ENCODE measurements around the gene CENPP.

DNA sequence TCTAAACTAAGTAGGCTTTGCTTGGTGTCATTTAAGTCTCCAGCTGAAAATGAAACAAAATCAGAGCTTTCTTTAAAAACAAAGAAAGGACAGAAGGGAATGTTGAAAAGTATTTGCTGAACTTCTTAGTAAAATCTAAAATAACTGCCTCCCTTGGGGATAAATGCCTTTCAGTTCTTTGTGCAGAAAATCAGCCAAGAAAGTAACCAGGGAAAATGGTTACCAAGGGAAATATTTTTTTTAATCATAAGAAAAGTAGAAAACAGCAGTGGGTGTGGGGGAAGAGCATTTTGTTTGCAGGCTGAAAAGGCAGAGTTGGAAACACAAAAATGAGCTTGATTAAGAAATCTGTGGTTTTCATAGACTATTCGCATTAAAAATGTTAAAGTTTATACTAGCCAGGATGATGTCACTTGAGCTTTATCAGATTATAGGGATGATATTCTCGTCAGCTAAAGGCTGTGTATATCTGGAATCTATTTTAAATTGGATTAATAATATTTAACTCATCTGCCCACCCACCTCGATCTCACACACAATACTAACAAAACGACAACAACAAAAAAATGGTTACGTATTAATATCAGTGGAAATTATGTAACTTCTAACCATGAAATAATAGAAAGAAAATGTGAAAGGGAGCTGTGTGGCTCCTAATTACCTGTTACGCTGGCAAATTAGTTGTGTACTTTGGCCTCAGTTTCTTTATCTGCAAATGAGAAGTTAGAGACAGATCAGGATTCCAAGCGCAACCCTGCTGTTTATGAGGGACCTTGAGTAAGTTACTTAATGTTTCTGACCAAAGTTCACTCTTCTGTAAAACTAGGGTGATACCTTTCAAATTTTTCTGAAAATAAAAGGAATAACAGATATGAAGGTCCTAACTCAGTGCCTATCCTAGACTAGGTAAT is 210.4 kb downstream of the CENPP start, which contains the start of gene ECM2:
- TF ChIP-seq, protein P1, sequence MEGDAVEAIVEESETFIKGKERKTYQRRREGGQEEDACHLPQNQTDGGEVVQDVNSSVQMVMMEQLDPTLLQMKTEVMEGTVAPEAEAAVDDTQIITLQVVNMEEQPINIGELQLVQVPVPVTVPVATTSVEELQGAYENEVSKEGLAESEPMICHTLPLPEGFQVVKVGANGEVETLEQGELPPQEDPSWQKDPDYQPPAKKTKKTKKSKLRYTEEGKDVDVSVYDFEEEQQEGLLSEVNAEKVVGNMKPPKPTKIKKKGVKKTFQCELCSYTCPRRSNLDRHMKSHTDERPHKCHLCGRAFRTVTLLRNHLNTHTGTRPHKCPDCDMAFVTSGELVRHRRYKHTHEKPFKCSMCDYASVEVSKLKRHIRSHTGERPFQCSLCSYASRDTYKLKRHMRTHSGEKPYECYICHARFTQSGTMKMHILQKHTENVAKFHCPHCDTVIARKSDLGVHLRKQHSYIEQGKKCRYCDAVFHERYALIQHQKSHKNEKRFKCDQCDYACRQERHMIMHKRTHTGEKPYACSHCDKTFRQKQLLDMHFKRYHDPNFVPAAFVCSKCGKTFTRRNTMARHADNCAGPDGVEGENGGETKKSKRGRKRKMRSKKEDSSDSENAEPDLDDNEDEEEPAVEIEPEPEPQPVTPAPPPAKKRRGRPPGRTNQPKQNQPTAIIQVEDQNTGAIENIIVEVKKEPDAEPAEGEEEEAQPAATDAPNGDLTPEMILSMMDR (conservative IDR thresholded peaks at IDR 0.05; ENCODE audit: low read depth, low read length), result no peak
- TF ChIP-seq EZH2 (IDR thresholded peaks at IDR 0.05; ENCODE audit: low read length, unreplicated experiment), result no peak
- TF ChIP-seq EZH2phosphoT487 (IDR thresholded peaks at IDR 0.05; ENCODE audit: borderline replicate concordance, low read length), result no peak

Data from PC-3 (cell line).